GM18505 (cell line): ENCODE measurements around the gene SLC22A4.

ENCODE experiments used
- ATAC-seq: cut with Tn5 transposase; IDR thresholded peaks from one replicate; pipeline ENCODE4 v1.9.1; 2021; ENCODE audit not compliant: unreplicated experiment
- POLR2A ChIP-seq: IDR thresholded peaks from 4 replicates; pipeline ENCODE4 v1.6.1; 2011; ENCODE audit warnings: borderline replicate concordance; ENCODE audit not compliant: insufficient read depth, insufficient read length; ENCODE audit errors: extremely low read depth

The SLC22A4 gene

DNA sequence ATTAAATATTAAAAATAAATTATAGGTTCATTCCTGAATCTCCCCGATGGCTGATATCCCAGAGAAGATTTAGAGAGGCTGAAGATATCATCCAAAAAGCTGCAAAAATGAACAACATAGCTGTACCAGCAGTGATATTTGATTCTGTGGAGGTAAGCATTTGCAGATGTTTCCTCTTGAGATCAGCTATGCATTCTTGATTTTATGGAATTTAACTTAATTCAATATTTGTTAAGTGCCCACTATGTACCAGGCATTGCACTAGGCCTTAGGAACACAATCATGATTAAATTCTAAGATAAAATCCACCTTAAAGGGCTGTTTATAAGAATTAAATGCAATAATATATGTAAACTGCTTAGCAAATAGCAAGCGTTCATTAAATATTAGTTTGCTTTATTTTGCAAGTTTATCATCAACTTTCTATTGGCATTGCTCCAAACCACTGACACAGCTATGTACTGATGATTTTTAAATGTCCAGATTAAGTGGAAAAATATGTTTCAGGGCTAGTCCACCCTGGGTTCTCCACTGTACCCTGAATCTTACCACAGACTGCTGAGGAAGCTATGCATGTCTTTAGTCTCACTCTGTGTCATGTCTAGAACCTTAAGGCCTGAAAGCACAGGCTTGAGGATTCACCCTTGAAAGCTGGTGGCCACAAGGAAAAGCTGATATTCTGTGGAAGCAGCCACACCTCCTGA, 33.2 kb downstream of the SLC22A4 start:
- TF ChIP-seq POLR2A: no peak
- ATAC-seq: no peak

GRCh38 chr5:132334812-132335211, 40.6 kb downstream of the SLC22A4 start:
- TF ChIP-seq POLR2A: no peak
- no peak for ATAC-seq

DNA sequence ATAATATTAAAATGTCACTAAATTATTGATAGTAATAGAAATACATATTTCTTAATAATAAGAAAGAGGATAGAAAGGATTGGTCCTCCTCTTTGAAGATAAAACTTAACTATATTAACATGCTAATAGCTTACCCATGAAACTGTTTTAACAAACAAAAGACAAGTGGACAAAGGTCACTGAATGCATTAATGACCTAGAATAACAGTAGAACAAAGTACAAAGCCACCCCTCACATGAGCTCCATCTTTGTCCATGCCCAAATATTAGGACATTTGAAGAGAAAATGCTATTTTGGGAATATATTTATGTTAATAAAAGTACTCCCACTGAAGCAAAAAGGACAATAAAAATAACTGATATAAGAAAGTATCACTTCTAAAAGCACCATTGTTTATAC, 41.2 kb downstream of the SLC22A4 start:
- no peak for TF ChIP-seq POLR2A

DNA sequence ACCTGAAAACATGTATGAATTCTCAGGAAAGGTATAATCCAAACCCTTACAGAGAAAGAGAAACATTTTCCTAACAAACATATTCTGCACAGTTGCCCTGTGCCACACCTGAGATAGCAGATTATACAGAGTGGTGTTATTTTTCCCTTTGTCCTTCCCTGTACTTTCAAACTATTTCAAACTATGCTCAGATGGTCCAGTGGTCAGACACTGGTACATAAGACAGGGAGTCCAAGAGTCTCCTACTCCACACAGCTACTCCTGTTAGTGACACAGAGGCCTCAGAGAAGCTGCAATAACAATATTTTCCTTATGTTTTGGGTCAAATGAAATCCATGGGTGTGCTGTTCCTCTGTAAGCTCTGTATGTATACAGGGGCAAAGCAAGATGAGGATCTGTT, 45.3 kb downstream of the SLC22A4 start:
- no peak for ATAC-seq
- no peak for TF ChIP-seq POLR2A

More for the DNA sequence above, 41.2 kb downstream of the SLC22A4 start:
- no peak for ATAC-seq

- TF ChIP-seq POLR2A: no peak
- no peak for ATAC-seq
Observed at GRCh38 chr5:132342291-132343180, 48.3 kb downstream of the SLC22A4 start.

DNA sequence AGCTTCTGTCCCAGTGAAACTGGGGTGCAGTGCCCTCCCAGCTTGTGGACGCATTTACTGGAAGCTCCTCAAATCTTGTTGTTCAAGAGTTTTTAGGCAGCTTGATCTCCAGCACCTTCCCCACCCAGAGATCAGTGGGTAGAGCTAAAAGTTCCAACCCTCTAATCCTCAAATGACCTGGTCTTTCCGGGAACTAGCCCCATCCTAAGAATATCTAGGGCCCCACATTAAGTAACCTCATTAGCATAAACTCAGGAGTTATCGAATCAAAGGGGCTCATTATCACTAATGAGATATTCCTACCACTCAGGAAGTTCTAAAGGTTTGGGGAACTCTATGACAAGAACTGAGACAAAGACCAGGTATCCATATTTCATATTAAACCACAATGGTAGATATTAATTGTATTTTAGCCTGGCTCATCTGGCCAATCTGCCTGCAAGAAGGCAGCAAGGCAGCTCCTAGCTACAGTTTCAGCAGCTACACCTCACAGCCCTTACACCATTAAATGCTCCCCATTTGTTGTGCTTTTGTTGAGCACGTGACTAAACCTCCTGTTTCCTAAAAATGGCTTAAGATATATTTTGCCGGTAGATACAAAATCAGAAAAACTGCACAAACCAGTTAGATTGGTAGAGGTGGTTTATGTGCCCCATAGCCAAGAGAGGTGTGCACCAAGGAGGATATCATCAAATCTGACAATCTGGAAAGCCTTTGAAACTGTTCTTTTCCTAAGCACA, 50.8 kb downstream of the SLC22A4 start:
- no peak for TF ChIP-seq POLR2A
- no peak for ATAC-seq

GRCh38 chr5:132353486-132353995, 59.3 kb downstream of the SLC22A4 start:
- ATAC-seq: no peak
- TF ChIP-seq POLR2A: no peak

- TF ChIP-seq POLR2A: no peak
- no peak for ATAC-seq
Observed at GRCh38 chr5:132354381-132355139, 60.4 kb downstream of the SLC22A4 start.

- no peak for TF ChIP-seq POLR2A
Observed at GRCh38 chr5:132355140-132355765, 61.1 kb downstream of the SLC22A4 start.

GRCh38 chr5:132358775-132359174, 64.6 kb downstream of the SLC22A4 start:
- no peak for TF ChIP-seq POLR2A

More at GRCh38 chr5:132355140-132355765, 61.1 kb downstream of the SLC22A4 start:
- no peak for ATAC-seq

DNA sequence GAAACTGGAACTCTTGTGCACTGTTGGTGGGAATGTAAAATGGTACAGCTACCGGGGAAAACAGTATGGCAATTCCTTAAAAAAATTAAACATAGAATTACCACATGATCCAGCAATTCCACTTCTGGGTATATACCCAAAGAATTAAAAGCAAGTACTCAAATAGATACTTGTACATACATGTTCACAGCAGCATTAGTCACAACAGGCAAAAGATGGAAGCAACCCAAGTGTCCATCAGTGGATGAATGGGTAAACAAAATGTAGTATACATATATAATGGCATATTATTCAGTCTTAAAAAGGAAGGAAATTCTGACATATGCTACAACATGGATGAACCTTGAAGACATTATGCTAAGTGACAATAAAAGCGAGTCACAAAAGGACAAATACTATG, 67.9 kb downstream of the SLC22A4 start:
- no peak for TF ChIP-seq POLR2A
- no peak for ATAC-seq

More at GRCh38 chr5:132358775-132359174, 64.6 kb downstream of the SLC22A4 start:
- no peak for ATAC-seq
